Dedifferentiated amniotic fluid mesenchymal stem cell (primary cell): ENCODE measurements around the gene GOLGA8N.

Experiments
- DNase-seq: peaks from one replicate; pipeline ENCODE4 v3.0.0-alpha.2; 2016; ENCODE audit errors: extremely low spot score

Gene GOLGA8N

DNA sequence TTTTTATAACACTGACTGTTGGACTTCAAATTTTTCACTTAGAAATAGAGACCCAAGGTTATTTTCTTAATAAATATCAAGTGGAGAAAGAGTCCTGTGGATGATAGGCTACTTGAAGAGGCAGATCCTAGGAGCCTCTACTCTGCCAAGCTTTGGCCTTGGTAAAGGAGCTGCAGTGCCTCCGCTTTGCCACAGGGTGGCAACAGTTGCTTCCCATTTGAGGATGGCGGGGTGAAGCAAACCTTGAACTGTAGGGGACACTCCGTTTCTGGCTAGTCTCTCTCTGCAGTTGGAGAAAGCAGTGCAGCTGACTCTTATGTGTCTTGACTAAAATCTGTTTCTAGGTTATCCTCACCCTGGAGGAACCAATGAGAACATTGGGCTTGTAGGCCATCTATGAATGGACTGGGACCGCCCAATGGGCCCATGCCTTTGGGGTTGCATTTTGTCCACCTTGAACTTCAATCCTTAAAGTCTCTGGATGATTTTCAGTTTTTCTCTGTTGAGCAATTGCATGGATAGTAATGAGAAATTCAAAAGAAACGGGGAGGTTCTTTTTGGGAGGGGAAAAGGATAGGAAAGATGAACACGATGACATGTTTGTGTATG, 58.1 kb downstream of the GOLGA8N start:
- peak; percentile 69 for DNase-seq

DNA sequence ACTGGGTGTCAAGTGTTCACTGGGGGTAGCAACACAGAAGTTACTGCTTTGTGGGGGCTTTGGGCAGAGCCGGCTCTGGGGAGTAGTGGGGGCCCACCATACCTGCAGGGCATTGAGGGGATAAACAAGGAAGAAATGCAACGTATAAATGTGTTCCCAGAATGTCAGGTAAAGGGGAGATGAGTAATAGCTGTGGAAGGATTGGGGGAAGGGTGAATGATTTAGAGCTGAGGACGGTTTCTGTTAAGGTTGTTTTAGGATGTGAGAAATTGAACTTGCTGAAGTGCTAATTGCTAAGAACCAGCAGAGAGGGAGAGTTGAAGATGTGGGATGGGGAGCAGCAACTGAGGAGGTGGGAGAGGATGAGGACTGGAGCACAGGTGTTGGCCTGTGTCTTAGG, 58.9 kb downstream of the GOLGA8N start:
- no peak for DNase-seq

DNA sequence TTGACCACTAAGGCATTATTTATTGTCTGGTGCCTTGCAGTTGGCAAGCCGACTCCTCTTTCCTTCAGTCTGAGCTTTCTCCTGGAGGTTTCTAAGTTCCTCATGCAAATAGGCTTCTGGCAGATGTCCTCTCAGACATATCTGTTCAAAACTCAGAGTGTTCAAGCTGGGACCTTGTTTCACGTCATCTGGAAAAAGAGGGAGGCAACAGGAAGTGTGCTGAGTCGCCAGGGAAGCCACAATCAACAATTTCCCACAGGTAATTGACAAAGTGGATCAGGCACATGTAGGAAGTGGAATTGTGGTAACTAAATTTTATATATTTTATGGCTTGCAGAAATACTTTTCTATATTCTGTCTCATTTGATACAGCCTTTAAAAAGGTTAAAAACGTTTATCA, 62.8 kb downstream of the GOLGA8N start:
- DNase-seq, result no peak

DNA sequence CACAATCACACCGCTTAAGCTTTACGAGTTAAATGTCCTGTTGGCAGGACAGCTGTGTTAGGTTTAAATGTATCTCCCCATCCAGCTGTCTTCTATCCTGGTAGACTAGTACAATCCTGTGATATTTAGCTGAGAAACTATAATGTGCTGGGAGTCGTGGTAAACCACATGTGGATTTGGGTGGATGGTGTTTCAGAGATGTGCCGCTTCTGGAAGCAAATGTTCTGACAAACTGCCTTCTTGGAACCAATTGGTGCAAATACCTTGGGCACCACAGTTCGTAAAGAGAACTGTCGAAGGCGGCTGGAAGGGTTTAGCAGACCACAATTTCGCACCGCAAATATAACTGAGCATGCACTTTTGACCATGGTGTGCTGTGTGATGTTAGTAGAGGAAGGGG, 63.2 kb downstream of the GOLGA8N start:
- DNase-seq, result no peak
